Choroid plexus epithelial cell (primary cell): Measurements from ENCODE around the gene FCSK.
"Not testable (repeated sequence)": the region's sequence is repeated elsewhere in the genome, so short reads cannot be mapped to it uniquely, and the experiment has no call there.

Experiments used
- DNase-seq: peaks from one replicate; pipeline ENCODE4 v3.0.0-alpha.2; 2010; ENCODE audit warnings: low read depth
- H3K4me3 ChIP-seq: 2 replicates; pipeline ENCODE4 v1.5.1; 2011; ENCODE audit warnings: low read depth, mild to moderate bottlenecking, control low read depth, low read length, moderate library complexity
- TF ChIP-seq, protein P1 (sequence below): conservative IDR thresholded peaks from 2 replicates; pipeline ENCODE4 v1.5.1; 2011; ENCODE audit warnings: low read depth, mild to moderate bottlenecking, control low read depth, inconsistent platforms, low read length, moderate library complexity

The FCSK gene

DNA sequence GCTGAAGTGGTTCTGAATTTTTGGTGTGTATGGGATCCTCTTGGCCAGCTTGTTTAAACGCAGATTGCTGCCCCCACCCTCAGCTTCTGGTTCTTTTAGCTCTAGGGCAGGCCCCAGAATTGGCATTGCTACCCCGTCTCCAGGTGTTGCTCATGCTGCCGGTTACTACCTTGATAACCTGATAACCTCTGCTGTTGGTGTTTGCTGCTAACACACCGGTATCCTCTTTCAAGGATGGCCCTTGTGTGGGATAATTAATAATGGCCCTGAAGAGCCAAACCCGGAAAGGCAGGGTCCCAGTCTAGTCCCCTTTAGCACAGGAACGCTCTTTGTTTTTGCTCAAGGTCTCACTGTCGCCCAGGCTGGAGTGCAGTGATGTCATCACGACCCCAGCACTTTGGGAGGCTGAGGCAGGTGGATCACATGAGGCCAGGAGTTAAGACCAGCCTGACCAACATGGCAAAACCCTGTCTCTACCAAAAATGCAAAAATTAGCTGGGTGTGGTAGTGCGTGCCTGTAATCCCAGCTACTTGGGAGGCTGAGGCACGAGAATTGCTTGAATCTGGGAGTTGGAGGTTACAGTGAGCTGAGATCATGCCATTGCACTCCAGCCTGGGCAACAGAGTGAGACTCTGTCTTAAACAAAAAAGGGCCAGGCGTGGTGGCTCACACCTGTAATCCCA lies 14.2 kb upstream of the FCSK start:
- TF ChIP-seq, protein P1, sequence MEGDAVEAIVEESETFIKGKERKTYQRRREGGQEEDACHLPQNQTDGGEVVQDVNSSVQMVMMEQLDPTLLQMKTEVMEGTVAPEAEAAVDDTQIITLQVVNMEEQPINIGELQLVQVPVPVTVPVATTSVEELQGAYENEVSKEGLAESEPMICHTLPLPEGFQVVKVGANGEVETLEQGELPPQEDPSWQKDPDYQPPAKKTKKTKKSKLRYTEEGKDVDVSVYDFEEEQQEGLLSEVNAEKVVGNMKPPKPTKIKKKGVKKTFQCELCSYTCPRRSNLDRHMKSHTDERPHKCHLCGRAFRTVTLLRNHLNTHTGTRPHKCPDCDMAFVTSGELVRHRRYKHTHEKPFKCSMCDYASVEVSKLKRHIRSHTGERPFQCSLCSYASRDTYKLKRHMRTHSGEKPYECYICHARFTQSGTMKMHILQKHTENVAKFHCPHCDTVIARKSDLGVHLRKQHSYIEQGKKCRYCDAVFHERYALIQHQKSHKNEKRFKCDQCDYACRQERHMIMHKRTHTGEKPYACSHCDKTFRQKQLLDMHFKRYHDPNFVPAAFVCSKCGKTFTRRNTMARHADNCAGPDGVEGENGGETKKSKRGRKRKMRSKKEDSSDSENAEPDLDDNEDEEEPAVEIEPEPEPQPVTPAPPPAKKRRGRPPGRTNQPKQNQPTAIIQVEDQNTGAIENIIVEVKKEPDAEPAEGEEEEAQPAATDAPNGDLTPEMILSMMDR = no peak
- H3K4me3 ChIP-seq = no peak overlapping the region

DNA sequence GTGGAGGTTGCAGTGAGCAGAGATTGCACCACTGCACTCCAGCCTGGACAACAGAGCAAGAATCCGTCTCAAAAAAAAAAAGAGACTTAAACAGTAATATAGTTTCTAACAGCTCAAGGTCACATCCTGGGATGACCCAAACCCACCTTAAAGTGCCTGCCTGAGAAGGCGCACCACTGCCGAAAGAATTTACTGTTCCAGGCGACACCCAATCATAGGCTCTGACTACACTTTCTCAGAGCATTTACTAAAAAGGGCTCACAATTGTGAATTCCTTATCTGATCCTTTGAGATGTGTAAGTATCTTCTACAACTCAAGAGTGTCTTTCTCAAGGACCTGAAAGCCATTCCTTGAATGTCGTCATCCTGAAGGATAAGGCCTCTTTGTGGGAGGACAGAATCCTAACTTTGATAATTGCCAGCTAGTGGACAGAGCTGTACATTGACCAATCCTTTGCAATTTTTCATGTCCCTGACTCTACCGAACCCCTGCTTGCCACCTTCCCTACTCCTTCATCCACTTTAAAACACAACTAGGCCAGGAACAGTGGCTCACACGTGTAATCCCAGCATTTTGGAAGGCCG lies 12.9 kb upstream of the FCSK start:
- TF ChIP-seq, protein P1 = no peak
- H3K4me3 ChIP-seq = no peak overlapping the region
- no peak for DNase-seq

More for the DNA sequence above, 14.2 kb upstream of the FCSK start:
- no peak for DNase-seq

GRCh38 chr16:70442344-70442743 lies 12.1 kb upstream of the FCSK start:
- TF ChIP-seq, protein P1 = no peak
- DNase-seq = no peak
- H3K4me3 ChIP-seq = no peak overlapping the region

GRCh38 chr16:70444249-70445063 lies 9.9 kb upstream of the FCSK start:
- TF ChIP-seq, protein P1 = no peak
- no peak overlapping the region for H3K4me3 ChIP-seq
- no peak for DNase-seq

GRCh38 chr16:70448075-70448474 lies 6.3 kb upstream of the FCSK start:
- H3K4me3 ChIP-seq = no peak overlapping the region
- TF ChIP-seq, protein P1 = no peak
- DNase-seq = no peak

DNA sequence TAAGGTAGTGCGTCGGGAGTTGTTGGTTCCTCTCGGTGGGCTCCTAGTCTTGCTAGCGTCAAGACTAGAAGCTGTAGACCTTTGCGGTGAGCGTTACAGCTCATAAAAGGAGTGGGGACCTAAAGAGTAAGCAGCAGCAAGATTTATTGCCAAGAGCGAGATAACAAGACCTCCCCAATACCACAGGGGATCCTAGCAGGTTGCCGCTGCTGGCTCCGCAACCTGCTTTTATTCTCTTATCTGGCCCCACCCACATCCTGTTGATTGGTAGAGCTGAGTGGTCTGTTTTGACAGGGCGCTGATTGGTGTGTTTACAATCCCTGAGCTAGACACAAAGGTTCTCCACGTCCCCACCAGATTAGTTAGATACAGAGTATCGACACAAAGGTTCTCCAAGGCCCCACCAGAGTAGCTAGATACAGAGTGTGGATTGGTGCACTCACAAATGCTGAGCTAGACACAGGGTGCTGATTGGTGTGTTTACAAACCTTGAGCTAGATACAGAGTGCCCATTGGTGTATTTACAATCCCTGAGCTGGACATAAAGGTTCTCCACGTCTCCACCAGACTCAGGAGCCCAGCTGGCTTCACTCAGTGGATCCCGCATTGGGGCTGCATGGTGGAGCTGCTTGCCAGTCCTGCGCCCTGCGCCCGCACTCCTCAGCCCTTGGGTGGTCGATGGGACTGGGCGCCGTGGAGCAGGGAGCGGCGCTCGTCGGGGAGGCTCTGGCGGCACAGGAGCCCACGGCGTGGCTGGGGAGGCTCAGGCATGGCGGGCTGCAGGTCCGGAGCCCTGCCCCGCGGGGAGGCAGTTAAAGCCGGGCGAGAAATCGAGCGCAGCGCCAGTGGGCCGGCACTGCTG lies 4.0 kb upstream of the FCSK start:
- peak overlapping the region; percentile 53 for H3K4me3 ChIP-seq
- DNase-seq = not testable (repeated sequence)

DNA sequence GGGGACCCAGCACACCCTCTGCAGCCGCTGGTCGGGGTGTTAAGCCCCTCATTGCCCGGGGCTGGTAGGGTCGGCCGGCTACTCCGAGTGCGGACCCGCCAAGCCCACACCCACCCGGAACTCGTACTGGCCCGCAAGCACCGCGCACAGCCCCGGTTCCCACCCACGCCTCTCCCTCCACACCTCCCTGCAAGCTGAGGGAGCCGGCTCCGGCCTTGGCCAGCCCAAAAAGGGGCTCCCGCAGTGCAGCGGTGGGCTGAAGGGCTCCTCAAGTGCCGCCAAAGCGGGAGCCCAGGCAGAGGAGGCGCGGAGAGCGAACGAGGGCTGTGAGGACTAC lies 3.4 kb upstream of the FCSK start:
- DNase-seq = not testable (repeated sequence)
- H3K4me3 ChIP-seq = peak overlapping the region; percentile 53
